ENCODE measurements around the gene ORAI3. TPM values are rescaled to one million over a fixed set of nuclear protein-coding genes. Genes with fewer than 3 reads are reported as not detected.

ORAI3 gene
- total and polyA plus RNA-seq, 4 experiments from 2014 or later: 16.2 to 22.0 (median 18.4) TPM

- peak overlapping the region; percentile 91 to 99 (median 98) for H3K27ac Mint-ChIP-seq
- peak overlapping the region; percentile 8 for H3K27ac ChIP-seq (ENCODE audit: low read depth, low read length)
- no peaks in the 10 kb centered on the region for H3K9me3 ChIP-seq (ENCODE audit: control insufficient read depth in 1 of 2, low read length in 2 of 2)
- H3K9me3 Mint-ChIP-seq: no peaks in the 10 kb centered on the region
- peaks cover 0 to 3% of the 10 kb centered on the region in 2 donors for H3K36me3 Mint-ChIP-seq
- H3K4me1 ChIP-seq (ENCODE audit: insufficient read depth, low read length): peaks cover 45% of the 10 kb centered on the region
- no peak for DNase-seq
- intact Hi-C loops (cut with micrococcal nuclease): loop anchor here (2.0 kb wide), 1 partner anchor 28 kb away; no protein-coding TSS in a partner anchor
- ChIA-PET CTCF (ENCODE audit: partially characterized antibody) (interaction anchor here (0.9 to 8.3 kb wide), 13 partner anchors 10 to 239 kb away, joined by 3 to 124 read pairs (median 7); no protein-coding TSS in a partner anchor), POLR2A (ENCODE audit: partially characterized antibody) (interaction anchor here (1.1 to 10.9 kb wide), 18 partner anchors 10 to 1096 kb away, joined by 3 to 177 read pairs (median 6); partner anchors contain the start of genes ARMC5, FBRS, PHKG2 and ZNF646)
- H3K27me3 ChIP-seq (ENCODE audit: insufficient read depth, low read length): no peaks in the 10 kb centered on the region
- H3K4me3 ChIP-seq (ENCODE audit: low read length in 2 of 2): no peak overlapping the region
- H3K4me1 Mint-ChIP-seq: peaks cover 25 to 52% (median 37%) of the 10 kb centered on the region in 4 donors
- no peaks in the 10 kb centered on the region for H3K36me3 ChIP-seq (ENCODE audit: insufficient read depth, low read length)
- H3K27me3 Mint-ChIP-seq: no peaks in the 10 kb centered on the region
- peak overlapping the region; percentile 94 to 99 (median 96) for H3K4me3 Mint-ChIP-seq
Measured at GRCh38 chr16:30903002-30903401, 45.9 kb upstream of the ORAI3 start.

GRCh38 chr16:30903596-30903995 is 45.3 kb upstream of the ORAI3 start:
- intact Hi-C loops (cut with micrococcal nuclease): loop anchor here (2.0 kb wide), 1 partner anchor 29 kb away; no protein-coding TSS in a partner anchor
- Histone ChIP-seq H3K36me3 (ENCODE audit: insufficient read depth, low read length) (no peaks in the 10 kb centered on the region), H3K9me3 (ENCODE audit: control insufficient read depth in 1 of 2, low read length in 2 of 2) (no peaks in the 10 kb centered on the region), H3K27me3 (ENCODE audit: insufficient read depth, low read length) (no peaks in the 10 kb centered on the region), H3K4me1 (ENCODE audit: insufficient read depth, low read length) (peaks cover 48% of the 10 kb centered on the region), H3K27ac (ENCODE audit: low read depth, low read length) (no peak overlapping the region), H3K4me3 (ENCODE audit: low read length in 2 of 2) (no peak overlapping the region)
- DNase-seq: no peak
- POLR2A ChIA-PET (ENCODE audit: partially characterized antibody): interaction anchor here (1.9 to 10.9 kb wide), 5 partner anchors 11 to 58 kb away, joined by 6 to 177 read pairs (median 19); no protein-coding TSS in a partner anchor
- Mint-ChIP-seq H3K9me3 (no peaks in the 10 kb centered on the region), H3K4me1 (peaks cover 25 to 54% (median 37%) of the 10 kb centered on the region in 4 donors), H3K4me3 (peak overlapping the region in 6 of 8 donors; percentile 15 to 99 (median 54)), H3K36me3 (peaks cover 0 to 3% of the 10 kb centered on the region in 2 donors), H3K27ac (peak overlapping the region; percentile 70 to 98 (median 86)), H3K27me3 (no peaks in the 10 kb centered on the region)
- CTCF ChIA-PET (ENCODE audit: partially characterized antibody): interaction anchor here (1.5 to 8.3 kb wide), 5 partner anchors 16 to 59 kb away, joined by 5 to 124 read pairs (median 28); no protein-coding TSS in a partner anchor

- no peak overlapping the region for H3K4me3 ChIP-seq (ENCODE audit: low read length in 2 of 2)
- no peaks in the 10 kb centered on the region for H3K27me3 ChIP-seq (ENCODE audit: insufficient read depth, low read length)
- Mint-ChIP-seq H3K4me1 (peaks cover 28 to 54% (median 38%) of the 10 kb centered on the region in 4 donors), H3K27me3 (no peaks in the 10 kb centered on the region), H3K9me3 (no peaks in the 10 kb centered on the region), H3K4me3 (peak overlapping the region in 1 of 8 donors; percentile 44), H3K27ac (peak overlapping the region in 6 of 7 donors; percentile 56 to 98 (median 87)), H3K36me3 (peaks cover 0 to 3% of the 10 kb centered on the region in 2 donors)
- DNase-seq: no peak
- H3K27ac ChIP-seq (ENCODE audit: low read depth, low read length): no peak overlapping the region
- H3K9me3 ChIP-seq (ENCODE audit: control insufficient read depth in 1 of 2, low read length in 2 of 2): no peaks in the 10 kb centered on the region
- ChIA-PET CTCF (ENCODE audit: partially characterized antibody) (interaction anchor here (1.0 to 1.5 kb wide), 4 partner anchors 14 to 62 kb away, joined by 3 to 7 read pairs (median 5); no protein-coding TSS in a partner anchor), POLR2A (ENCODE audit: partially characterized antibody) (interaction anchor here (1.5 to 10.9 kb wide), 2 partner anchors 28 to 60 kb away, joined by 4 to 177 read pairs; no protein-coding TSS in a partner anchor)
- H3K36me3 ChIP-seq (ENCODE audit: insufficient read depth, low read length): no peaks in the 10 kb centered on the region
- intact Hi-C loops (cut with micrococcal nuclease): no loop called here
- H3K4me1 ChIP-seq (ENCODE audit: insufficient read depth, low read length): peaks cover 48% of the 10 kb centered on the region
Measured at GRCh38 chr16:30904114-30904780, 44.6 kb upstream of the ORAI3 start.

- peaks cover 21 to 44% (median 29%) of the 10 kb centered on the region in 4 donors for H3K4me1 Mint-ChIP-seq
- H3K36me3 Mint-ChIP-seq: peaks cover 0 to 3% of the 10 kb centered on the region in 2 donors
- ChIA-PET POLR2A (ENCODE audit: partially characterized antibody) (interaction anchor here (0.6 kb wide), 1 partner anchor 31 kb away, joined by 3 read pairs; no protein-coding TSS in a partner anchor), CTCF (ENCODE audit: partially characterized antibody) (interaction anchor here (0.6 to 2.2 kb wide), 3 partner anchors 9 to 62 kb away, joined by 3 to 14 read pairs (median 4); no protein-coding TSS in a partner anchor)
- DNase-seq: no peak
- H3K36me3 ChIP-seq (ENCODE audit: insufficient read depth, low read length): no peaks in the 10 kb centered on the region
- no peak overlapping the region for H3K4me3 ChIP-seq (ENCODE audit: low read length in 2 of 2)
- peak overlapping the region in 1 of 7 donors; percentile 52 for H3K27ac Mint-ChIP-seq
- H3K4me1 ChIP-seq (ENCODE audit: insufficient read depth, low read length): peaks cover 37% of the 10 kb centered on the region
- no peaks in the 10 kb centered on the region for H3K27me3 ChIP-seq (ENCODE audit: insufficient read depth, low read length)
- no peaks in the 10 kb centered on the region for H3K9me3 ChIP-seq (ENCODE audit: control insufficient read depth in 1 of 2, low read length in 2 of 2)
- H3K9me3 Mint-ChIP-seq: no peaks in the 10 kb centered on the region
- H3K27ac ChIP-seq (ENCODE audit: low read depth, low read length): no peak overlapping the region
- intact Hi-C loops (cut with micrococcal nuclease): no loop called here
- no peak overlapping the region for H3K4me3 Mint-ChIP-seq
- H3K27me3 Mint-ChIP-seq: no peaks in the 10 kb centered on the region
Measured at GRCh38 chr16:30907064-30907463, 41.8 kb upstream of the ORAI3 start.

GRCh38 chr16:30910427-30911029 is 38.3 kb upstream of the ORAI3 start:
- no peak overlapping the region for H3K4me3 Mint-ChIP-seq
- DNase-seq: no peak
- H3K27ac ChIP-seq (ENCODE audit: low read depth, low read length): no peak overlapping the region
- ChIA-PET POLR2A (ENCODE audit: partially characterized antibody) (no interaction called here), CTCF (ENCODE audit: partially characterized antibody) (interaction anchor here (1.6 kb wide), 1 partner anchor 9 kb away, joined by 5 read pairs; no protein-coding TSS in a partner anchor)
- H3K4me3 ChIP-seq (ENCODE audit: low read length in 2 of 2): no peak overlapping the region
- no peaks in the 10 kb centered on the region for H3K9me3 Mint-ChIP-seq
- no peaks in the 10 kb centered on the region for H3K27me3 Mint-ChIP-seq
- H3K27ac Mint-ChIP-seq: no peak overlapping the region
- H3K36me3 ChIP-seq (ENCODE audit: insufficient read depth, low read length): no peaks in the 10 kb centered on the region
- intact Hi-C loops (cut with micrococcal nuclease): no loop called here
- H3K4me1 Mint-ChIP-seq: peaks cover 8 to 18% (median 13%) of the 10 kb centered on the region in 4 donors
- H3K9me3 ChIP-seq (ENCODE audit: control insufficient read depth in 1 of 2, low read length in 2 of 2): no peaks in the 10 kb centered on the region
- peaks cover 14% of the 10 kb centered on the region for H3K4me1 ChIP-seq (ENCODE audit: insufficient read depth, low read length)
- H3K36me3 Mint-ChIP-seq: no peaks in the 10 kb centered on the region
- no peaks in the 10 kb centered on the region for H3K27me3 ChIP-seq (ENCODE audit: insufficient read depth, low read length)

GRCh38 chr16:30912794-30913412 is 36.0 kb upstream of the ORAI3 start:
- no peak overlapping the region for H3K27ac Mint-ChIP-seq
- no peak for DNase-seq

More at GRCh38 chr16:30912794-30913412, 36.0 kb upstream of the ORAI3 start:
- Mint-ChIP-seq H3K27me3 (no peaks in the 10 kb centered on the region), H3K4me3 (no peak overlapping the region), H3K9me3 (no peaks in the 10 kb centered on the region), H3K36me3 (no peaks in the 10 kb centered on the region), H3K4me1 (peaks cover 2 to 4% (median 2%) of the 10 kb centered on the region in 4 donors)
- Histone ChIP-seq H3K27me3 (ENCODE audit: insufficient read depth, low read length) (no peaks in the 10 kb centered on the region), H3K4me1 (ENCODE audit: insufficient read depth, low read length) (peaks cover 4% of the 10 kb centered on the region), H3K9me3 (ENCODE audit: control insufficient read depth in 1 of 2, low read length in 2 of 2) (no peaks in the 10 kb centered on the region), H3K27ac (ENCODE audit: low read depth, low read length) (no peak overlapping the region), H3K4me3 (ENCODE audit: low read length in 2 of 2) (no peak overlapping the region), H3K36me3 (ENCODE audit: insufficient read depth, low read length) (no peaks in the 10 kb centered on the region)
- POLR2A ChIA-PET (ENCODE audit: partially characterized antibody): interaction anchor here (0.9 kb wide), 1 partner anchor 73 kb away, joined by 6 read pairs; no protein-coding TSS in a partner anchor
- CTCF ChIA-PET (ENCODE audit: partially characterized antibody): interaction anchor here (0.9 to 1.3 kb wide), 2 partner anchors 10 to 68 kb away, joined by 5 read pairs; no protein-coding TSS in a partner anchor
- intact Hi-C loops (cut with micrococcal nuclease): no loop called here
